GM12878 (cell line): ENCODE measurements around the gene FAM9C. TPM values are rescaled to one million over a fixed set of nuclear protein-coding genes. Genes with fewer than 3 reads are reported as not detected.

Experiments used
- ATAC-seq: fragments of 200-7000 bp; cut with Tn5 transposase; 3 replicates; pipeline ENCODE4 v1.9.1; 2020; ENCODE audit warnings: mild to moderate bottlenecking, moderate library complexity
- BruUV-seq: library from RNA; stranded (reverse); fragments of 400-500 nt; replicated peaks from 2 replicates; lab custom pipeline; 2021; lab: Mats Ljungman, UMichigan
- CTCF ChIA-PET: fragments of 300-600 bp; sonication (Branson Sonifier 250); formaldehyde crosslinking; extraction: SDS; loops from one replicate; lab custom pipeline; 2021; ENCODE audit warnings: inconsistent platforms; lab: Yijun Ruan, JAX
- POLR2A ChIA-PET: fragments of 350-600 bp; formaldehyde crosslinking; extraction: SDS; loops from one replicate; lab custom pipeline; 2021; ENCODE audit warnings: inconsistent platforms; lab: Charles Lee
- RAD21 ChIA-PET: fragments of 300-600 bp; sonication (Branson Sonifier 250); formaldehyde crosslinking; loops from one replicate; lab custom pipeline; 2023; ENCODE audit warnings: antibody characterized with exemption; ENCODE audit not compliant: unreplicated experiment; lab: Charles Lee
- SMC1A ChIA-PET: fragments of 300-600 bp; sonication (Branson Sonifier 250); formaldehyde crosslinking; loops from one replicate; lab custom pipeline; 2023; ENCODE audit not compliant: unreplicated experiment, uncharacterized antibody; lab: Charles Lee
- DNase-seq: peaks from one replicate; pipeline ENCODE4 v3.0.0-alpha.2; 2011; ENCODE audit warnings: low read depth, low spot score
- FAIRE-seq: peaks from 3 replicates; lab custom pipeline; 2011; peaks lifted over from hg19 to GRCh38; lab: Jason Lieb, UNC
- H2AFZ ChIP-seq: 2 replicates; pipeline ENCODE4 v1.6.0; 2011; ENCODE audit warnings: low read depth, low read length, control low read depth; ENCODE audit not compliant: control insufficient read depth
- H3K27ac ChIP-seq: 2 replicates; pipeline ENCODE4 v1.5.1; 2011; ENCODE audit warnings: control low read depth; ENCODE audit not compliant: control insufficient read depth, insufficient read depth
- H3K27me3 ChIP-seq, 2 experiments: replicated peaks in 1 of 2; 2 replicates each; pipeline versions ENCODE4 v1.6.0 to v1.6.1; 2011; ENCODE audit warnings: low read length in 1 of 2; ENCODE audit not compliant: control insufficient read depth in 2 of 2, insufficient read depth in 2 of 2
- H3K36me3 ChIP-seq, 2 experiments: 2 replicates each; pipeline ENCODE4 v1.5.1; 2011; ENCODE audit warnings: low read length in 1 of 2; ENCODE audit not compliant: control insufficient read depth in 2 of 2, insufficient read depth in 2 of 2
- H3K4me1 ChIP-seq: 2 replicates; pipeline ENCODE4 v1.6.1; 2011; ENCODE audit warnings: mild to moderate bottlenecking, low read length, moderate library complexity, mixed read lengths; ENCODE audit not compliant: control insufficient read depth, insufficient read depth
- H3K4me2 ChIP-seq: 2 replicates; pipeline ENCODE4 v1.6.0; 2011; ENCODE audit warnings: control low read depth; ENCODE audit not compliant: control insufficient read depth, insufficient read depth
- H3K4me3 ChIP-seq: fragments of 200-600 bp; sonication (generic); 2 replicates; pipeline ENCODE4 v1.5.1; 2016
- H3K79me2 ChIP-seq: 2 replicates; pipeline ENCODE4 v1.6.0; 2011; ENCODE audit warnings: low read length; ENCODE audit not compliant: control insufficient read depth, insufficient read depth
- H3K9ac ChIP-seq: 2 replicates; pipeline ENCODE4 v1.8.0; 2011; ENCODE audit warnings: low read length, control low read depth, mixed read lengths; ENCODE audit not compliant: control insufficient read depth, insufficient read depth
- H3K9me3 ChIP-seq: replicated peaks from 3 replicates; pipeline ENCODE4 v1.5.1; 2011; ENCODE audit warnings: mild to moderate bottlenecking, low read length; ENCODE audit not compliant: control insufficient read depth, insufficient read depth
- H4K20me1 ChIP-seq: 2 replicates; pipeline ENCODE4 v1.6.0; 2011; ENCODE audit not compliant: control insufficient read depth, insufficient read depth
- CEBPB ChIP-seq, 2 experiments: fragments of 150-350 bp in 1 of 2; IDR thresholded peaks; 2 replicates each; pipeline ENCODE4 v1.6.1; 2012 to 2014; ENCODE audit warnings: low read depth in 2 of 2, low read length in 2 of 2, borderline replicate concordance in 1 of 2, inconsistent platforms in 1 of 2
- ELK1 ChIP-seq: IDR thresholded peaks from 2 replicates; pipeline ENCODE4 v1.6.1; 2012; ENCODE audit warnings: low read depth, low read length, improper control_type of control experiment
- JUND ChIP-seq: IDR thresholded peaks from 2 replicates; pipeline ENCODE4 v1.6.1; 2012; ENCODE audit warnings: low read depth, mild to moderate bottlenecking, low read length, improper control_type of control experiment, moderate library complexity
- MEF2A ChIP-seq: IDR thresholded peaks from 2 replicates; pipeline ENCODE4 v1.6.1; 2011; ENCODE audit warnings: low read depth, mild to moderate bottlenecking, low read length, moderate library complexity; ENCODE audit not compliant: insufficient read depth
- TCF3 ChIP-seq: IDR thresholded peaks from 2 replicates; pipeline ENCODE4 v1.6.1; 2012; ENCODE audit warnings: low read depth, mild to moderate bottlenecking, low read length, borderline replicate concordance; ENCODE audit not compliant: insufficient read depth
- WGBS: methylation state at CpG from one replicate; pipeline ENCODE4 v1.1.6; 2016; ENCODE audit warnings: low lambda C conversion rate; ENCODE audit not compliant: insufficient replicate concordance, insufficient coverage; ENCODE audit errors: missing lambda C conversion rate; 5-methylcytosine and 5-hydroxymethylcytosine counted together
- in situ Hi-C: fragments of 300-500 bp; cut with MboI; formaldehyde crosslinking; loops from 9 replicates; pipeline ENCODE4 v1.14.3; 2018; ENCODE audit warnings: mixed read lengths
- intact Hi-C: fragments of 100-400 bp; cut with micrococcal nuclease; formaldehyde crosslinking; loops from one replicate; pipeline ENCODE4 v1.14.2; 2022; ENCODE audit not compliant: unreplicated experiment
- polyA plus RNA-seq, 11 experiments: library from polyadenylated mRNA; depleted of rRNA in 4 of 11; unstranded in 6 of 11; stranded (reverse) in 5 of 11; fragments of >200 nt; fragmentation: Nextera tagmentation in 4 of 11; fragmentation: Illumina TruSeq in 1 of 11; extraction: Ambion mirVana in 4 of 11; extraction: Trizol in 1 of 11; gene quantifications; 1 replicate in 1 of 11; 2 replicates in 10 of 11; pipeline versions ENCODE4 v1.2.1 to v1.2.3, GENCODE V29; 2011 to 2016; ENCODE audit warnings: inconsistent platforms in 2 of 11, missing spikeins in 2 of 11, low read depth in 1 of 11
- total RNA-seq, 4 experiments: library from RNA; depleted of rRNA in 3 of 4; stranded (reverse); fragments of >200 nt in 3 of 4; fragmentation: Illumina TruSeq in 1 of 4; extraction: Trizol in 1 of 4; gene quantifications; 2 replicates each; pipeline versions ENCODE4 v1.2.1 to v1.2.3, GENCODE V29; 2013 to 2021

FAM9C gene
- total and polyA plus RNA-seq, 10 of the 15 experiments (the other 5 are each of a cell fraction or from before 2014, with no cell fraction given): 0.01 to 0.03 TPM; not detected in 8

GRCh38 chrX:13043138-13043537 is 1.3 kb downstream of the FAM9C start:
- no peaks in the 10 kb centered on the region for H3K36me3 ChIP-seq
- SMC1A ChIA-PET: interaction anchor here (0.7 to 3.2 kb wide), 12 partner anchors 7 to 48 kb away, joined by 3 to 20 read pairs (median 5); no protein-coding TSS in a partner anchor
- TF ChIP-seq TCF3 (no peak), JUND (no peak), MEF2A (no peak)

GRCh38 chrX:13036896-13037295 is 7.5 kb downstream of the FAM9C start:
- no TSS peak for BruUV-seq
- SMC1A ChIA-PET: no interaction called here
- Histone ChIP-seq H3K27ac (no peak overlapping the region), H2AFZ (no peak overlapping the region), H3K27me3 (no peaks in the 10 kb centered on the region)
- TF ChIP-seq ELK1 (no peak), CEBPB (IDR thresholded peaks at IDR 0.05; ENCODE audit: borderline replicate concordance in 1 of 2, low read depth in 2 of 2, low read length in 2 of 2) (no peak)
- TF ChIP-seq, all 136 proteins: peak for 0
- no peak overlapping the region for H3K9ac ChIP-seq
- ChIA-PET RAD21 (no interaction called here), POLR2A (no interaction called here), CTCF (no interaction called here)
- no peaks in the 10 kb centered on the region for H3K79me2 ChIP-seq
- no peak overlapping the region for H3K4me2 ChIP-seq
- no peak for FAIRE-seq
- no peaks in the 10 kb centered on the region for H4K20me1 ChIP-seq
- no peak for ATAC-seq
- no peak for DNase-seq
- no peaks in the 10 kb centered on the region; the same call in 1 of the 2 replicates for H3K4me1 ChIP-seq
- H3K9me3 ChIP-seq: no peaks in the 10 kb centered on the region; the same call in 2 of the 3 replicates
- in situ Hi-C loops: no loop called here
- H3K4me3 ChIP-seq: no peak overlapping the region
- intact Hi-C loops: no loop called here
- H3K36me3 ChIP-seq: no peaks in the 10 kb centered on the region
- 62% methylated on average over 3 of the region's 3 CpGs for WGBS

More at GRCh38 chrX:13043138-13043537, 1.3 kb downstream of the FAM9C start:
- Histone ChIP-seq H3K4me1 (peaks cover 12% of the 10 kb centered on the region), H3K4me3 (no peak overlapping the region), H2AFZ (no peak overlapping the region), H4K20me1 (no peaks in the 10 kb centered on the region), H3K27ac (no peak overlapping the region), H3K4me2 (no peak overlapping the region), H3K79me2 (no peaks in the 10 kb centered on the region), H3K9me3 (no peaks in the 10 kb centered on the region; the same call in 2 of the 3 replicates), H3K27me3 (no peaks in the 10 kb centered on the region), H3K9ac (no peak overlapping the region)
- WGBS: 86% methylated on average over 10 of the region's 10 CpGs
- no peak for DNase-seq
- intact Hi-C loops: no loop called here
- ChIA-PET POLR2A (interaction anchor here (0.5 to 1.2 kb wide), 3 partner anchors 9 to 24 kb away, joined by 3 to 4 read pairs (median 4); no protein-coding TSS in a partner anchor), RAD21 (interaction anchor here (1.4 to 1.9 kb wide), 3 partner anchors 42 to 96 kb away, joined by 4 to 7 read pairs (median 4); no protein-coding TSS in a partner anchor), CTCF (interaction anchor here (0.9 to 2.7 kb wide), 3 partner anchors 8 to 31 kb away, joined by 3 to 12 read pairs (median 9); no protein-coding TSS in a partner anchor)
- ATAC-seq: no peak
- no TSS peak for BruUV-seq
- in situ Hi-C loops: no loop called here
- FAIRE-seq: no peak
